Right cardiac atrium (tissue), 5 donors: ENCODE measurements around the gene PCBP3. TPM values are rescaled to one million over a fixed set of nuclear protein-coding genes. Genes with fewer than 3 reads are reported as not detected.
A peak's percentile ranks its signal among the peaks of the same experiment; 100 is the strongest.
"Not testable (repeated sequence)": the region's sequence is repeated elsewhere in the genome, so short reads cannot be mapped to it uniquely, and the experiment has no call there.

Experiments
- ATAC-seq, 2 donors: fragments of 200-7000 bp; cut with Tn5 transposase; one replicate each; pipeline versions ENCODE4 v1.8.0 to v1.9.1; 2020; ENCODE audit warnings: moderate library complexity in 2 of 2, mild to moderate bottlenecking in 1 of 2
- DNase-seq, 3 donors: peaks; one replicate each; pipeline ENCODE4 v3.0.0-alpha.2; 2020
- H3K27ac ChIP-seq: one replicate; pipeline ENCODE4 v1.5.1; 2013; ENCODE audit warnings: mild to moderate bottlenecking, low read length, control low read depth, moderate library complexity
- H3K27me3 ChIP-seq: one replicate; pipeline ENCODE4 v1.6.1; 2013; ENCODE audit not compliant: control insufficient read depth, insufficient read depth
- H3K4me1 ChIP-seq: one replicate; pipeline ENCODE4 v1.6.1; 2013; ENCODE audit warnings: low read length; ENCODE audit not compliant: control insufficient read depth, insufficient read depth
- H3K4me3 ChIP-seq: one replicate; pipeline ENCODE4 v1.5.1; 2013; ENCODE audit warnings: low read length, control low read depth
- H3K9me3 ChIP-seq: one replicate; pipeline ENCODE4 v1.6.1; 2013; ENCODE audit warnings: low read length; ENCODE audit not compliant: control insufficient read depth
- WGBS: extraction: QIAGEN DNeasy Blood & Tissue Kit; methylation state at CpG from one replicate; pipeline ENCODE4 v1.1.7; 2013; 5-methylcytosine and 5-hydroxymethylcytosine counted together
- intact Hi-C, 4 donors: fragments of 100-400 bp; cut with DNase I; formaldehyde crosslinking; loops; one replicate each; pipeline versions ENCODE4 v1.11.0 to v1.14.0; 2022 to 2023
- polyA plus RNA-seq: library from polyadenylated mRNA; stranded (reverse); fragments of 200-250 nt; gene quantifications from one replicate; pipeline ENCODE4 v1.2.3, GENCODE V29; 2013
- total RNA-seq, 4 donors: library from RNA; stranded (reverse); fragmentation: NEBNext Ultra II Directional; extraction: Animal tissue kit (Norgen Biotek cat#: 25700); gene quantifications; one replicate each; pipeline ENCODE4 v1.2.1, GENCODE V29; 2021
- donor health status: healthy with polysubstance abuse.
- donor health status: DM: no; HTN: yes; CAD: no.
- donor health status: DM: no; HTN: no; CAD: no.
- donor health status: DM: no; HTN: yes; CAD: no; lungs with severe emphysema.
- donor health status: DM: yes; HTN: yes; CAD: no.

Gene PCBP3
- total and polyA plus RNA-seq, 5 donors = 1.2 to 4.9 (median 3.4) TPM

DNA sequence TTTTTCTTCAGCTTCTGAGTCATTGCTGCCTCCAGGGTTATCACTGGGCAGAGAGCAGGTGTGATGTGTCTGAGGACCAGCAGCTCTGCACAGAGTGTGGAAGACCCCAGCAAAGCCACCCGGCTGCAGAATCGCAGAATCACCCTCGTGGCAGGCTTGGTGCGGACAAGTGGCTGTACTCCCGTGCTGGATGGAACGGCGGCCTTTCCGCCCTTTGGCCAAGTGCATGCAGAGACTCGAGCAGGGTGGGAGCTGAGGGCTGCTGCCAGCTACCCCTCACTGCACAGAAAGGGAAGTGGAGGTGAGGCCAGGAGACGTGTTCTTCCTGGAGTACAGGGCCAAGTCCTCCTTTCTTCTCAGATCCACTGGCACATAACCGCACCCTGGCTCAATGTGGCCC, 162.5 kb downstream of the PCBP3 start:
- H3K27me3 ChIP-seq = no peaks in the 10 kb centered on the region
- H3K4me3 ChIP-seq = no peak overlapping the region
- H3K4me1 ChIP-seq = no peaks in the 10 kb centered on the region
- no peaks in the 10 kb centered on the region for H3K9me3 ChIP-seq
- H3K27ac ChIP-seq = no peak overlapping the region
- DNase-seq (no peak), ATAC-seq (no peak)
- intact Hi-C loops = no loop called here
- WGBS = 71% methylated on average over 11 of the region's 11 CpGs

DNA sequence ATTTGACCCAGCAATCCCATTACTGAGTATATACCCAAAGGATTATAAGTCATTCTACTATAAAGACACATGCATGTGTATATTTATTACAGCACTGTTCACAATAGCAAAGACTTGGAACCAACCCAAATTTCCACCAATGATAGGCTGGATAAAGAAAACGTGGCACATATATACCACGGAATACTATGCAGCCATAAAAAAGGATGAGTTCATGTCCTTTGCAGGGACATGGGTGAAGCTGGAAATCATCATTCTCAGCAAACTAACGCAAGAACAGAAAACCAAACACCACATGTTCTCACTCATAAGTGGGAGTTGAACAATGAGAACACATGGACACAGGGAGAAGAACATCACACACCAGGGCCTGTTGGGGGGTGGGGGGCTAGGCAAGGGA, 165.1 kb downstream of the PCBP3 start:
- H3K27me3 ChIP-seq, ATAC-seq, DNase-seq, H3K4me3 ChIP-seq, intact Hi-C loops, H3K27ac ChIP-seq, H3K9me3 ChIP-seq, H3K4me1 ChIP-seq: not testable (repeated sequence)
- 88% methylated on average over 3 of the region's 3 CpGs for WGBS

DNA sequence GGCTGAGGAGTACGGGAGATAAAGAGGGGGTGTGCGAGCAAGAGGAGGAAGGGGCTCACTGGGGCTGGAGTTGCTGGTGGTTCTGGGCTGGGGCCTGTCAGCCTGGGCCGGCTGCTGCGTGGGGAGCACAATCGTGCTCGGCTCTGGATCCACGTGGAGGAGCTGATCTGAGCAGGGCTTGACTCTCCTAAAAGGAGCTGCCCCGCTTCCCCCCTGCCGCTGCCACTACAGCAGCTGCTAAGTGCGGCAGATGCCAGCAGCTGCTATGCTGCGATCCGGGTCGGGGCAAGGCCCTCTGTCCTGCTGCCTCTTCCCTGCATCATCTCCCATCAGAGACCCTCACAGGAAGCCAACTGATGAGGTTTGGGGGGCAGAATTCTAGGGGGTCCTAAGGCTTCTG, 165.9 kb downstream of the PCBP3 start:
- Histone ChIP-seq H3K9me3 (no peaks in the 10 kb centered on the region), H3K27me3 (no peaks in the 10 kb centered on the region), H3K4me3 (no peak overlapping the region), H3K4me1 (no peaks in the 10 kb centered on the region), H3K27ac (no peak overlapping the region)
- ATAC-seq (no peak), DNase-seq (no peak)
- intact Hi-C loops = no loop called here
- WGBS = 74% methylated on average over 13 of the region's 13 CpGs

DNA sequence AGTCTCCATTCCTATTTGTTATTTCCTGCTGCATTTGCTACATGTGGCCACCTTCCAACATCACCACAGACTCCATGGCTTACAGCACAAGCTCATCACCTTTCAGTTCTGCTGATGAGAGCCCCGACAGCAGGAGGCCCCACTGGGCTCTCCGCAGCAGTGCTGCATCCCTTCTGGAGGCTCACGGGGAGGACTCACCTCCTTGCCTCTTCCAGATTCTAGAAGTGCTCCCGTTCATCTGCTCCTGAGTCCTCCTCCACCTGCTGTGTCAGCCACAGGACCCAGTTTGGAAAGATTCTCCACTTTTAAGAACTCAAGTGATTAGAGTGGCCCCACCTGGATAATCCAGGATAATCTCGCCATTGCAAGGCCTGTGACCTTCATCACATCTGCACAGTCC, 167.6 kb downstream of the PCBP3 start:
- no peaks in the 10 kb centered on the region for H3K9me3 ChIP-seq
- 71% methylated on average over 5 of the region's 5 CpGs for WGBS

DNA sequence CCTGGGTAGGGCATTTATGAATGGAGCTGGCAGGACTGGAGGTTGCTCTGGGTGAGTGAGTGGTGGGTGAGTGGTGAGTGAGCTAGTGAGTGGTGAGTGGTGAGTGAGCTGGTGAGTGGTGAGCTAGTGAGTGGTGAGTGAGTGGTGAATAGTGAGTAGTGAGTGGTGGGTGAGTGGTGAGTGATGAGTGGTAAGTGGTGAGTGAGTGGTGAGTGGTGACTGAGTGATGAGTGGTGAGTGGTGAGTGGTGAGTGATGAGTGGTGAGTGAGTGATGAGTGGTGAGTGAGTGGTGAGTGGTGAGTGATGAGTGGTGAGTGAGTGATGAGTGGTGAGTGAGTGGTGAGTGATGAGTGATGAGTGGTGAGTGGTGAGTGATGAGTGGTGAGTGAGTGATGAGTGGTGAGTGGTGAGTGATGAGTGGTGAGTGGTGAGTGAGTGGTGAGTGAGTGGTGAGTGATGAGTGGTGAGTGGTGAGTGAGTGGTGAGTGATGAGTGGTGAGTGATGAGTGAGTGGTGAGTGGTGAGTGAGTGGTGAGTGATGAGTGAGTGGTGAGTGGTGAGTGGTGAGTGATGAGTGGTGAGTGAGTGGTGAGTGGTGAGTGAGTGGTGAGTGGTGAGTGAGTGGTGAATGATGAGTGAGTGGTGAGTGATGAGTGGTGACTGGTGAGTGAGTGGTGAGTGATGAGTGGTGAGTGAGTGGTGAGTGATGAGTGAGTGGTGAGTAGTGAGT, 170.8 kb downstream of the PCBP3 start:
- H3K27ac ChIP-seq, H3K4me3 ChIP-seq, ATAC-seq, H3K9me3 ChIP-seq, DNase-seq, H3K4me1 ChIP-seq, H3K27me3 ChIP-seq, intact Hi-C loops: not testable (repeated sequence)

More for the DNA sequence above, 167.6 kb downstream of the PCBP3 start:
- intact Hi-C loops = no loop called here
- no peak for DNase-seq
- Histone ChIP-seq H3K27ac (no peak overlapping the region), H3K27me3 (no peaks in the 10 kb centered on the region), H3K4me1 (no peaks in the 10 kb centered on the region), H3K4me3 (no peak overlapping the region)
- ATAC-seq = no peak

DNA sequence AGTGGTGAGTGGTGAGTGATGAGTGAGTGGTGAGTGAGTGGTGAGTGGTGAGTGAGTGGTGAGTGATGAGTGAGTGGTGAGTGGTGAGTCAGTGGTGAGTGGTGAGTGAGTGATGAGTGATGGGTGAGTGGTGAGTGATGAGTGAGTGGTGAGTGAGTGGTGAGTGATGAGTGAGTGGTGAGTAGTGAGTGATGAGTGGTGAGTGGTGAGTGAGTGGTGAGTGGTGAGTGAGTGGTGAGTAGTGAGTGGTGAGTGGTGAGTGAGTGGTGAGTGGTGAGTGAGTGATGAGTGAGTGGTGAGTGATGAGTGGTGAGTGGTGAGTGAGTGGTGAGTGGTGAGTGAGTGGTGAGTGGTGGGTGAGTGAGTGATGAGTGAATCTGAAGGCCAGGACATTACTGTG, 172.3 kb downstream of the PCBP3 start:
- H3K4me1 ChIP-seq, H3K27me3 ChIP-seq, ATAC-seq, intact Hi-C loops, H3K4me3 ChIP-seq, H3K9me3 ChIP-seq, DNase-seq, H3K27ac ChIP-seq: not testable (repeated sequence)

DNA sequence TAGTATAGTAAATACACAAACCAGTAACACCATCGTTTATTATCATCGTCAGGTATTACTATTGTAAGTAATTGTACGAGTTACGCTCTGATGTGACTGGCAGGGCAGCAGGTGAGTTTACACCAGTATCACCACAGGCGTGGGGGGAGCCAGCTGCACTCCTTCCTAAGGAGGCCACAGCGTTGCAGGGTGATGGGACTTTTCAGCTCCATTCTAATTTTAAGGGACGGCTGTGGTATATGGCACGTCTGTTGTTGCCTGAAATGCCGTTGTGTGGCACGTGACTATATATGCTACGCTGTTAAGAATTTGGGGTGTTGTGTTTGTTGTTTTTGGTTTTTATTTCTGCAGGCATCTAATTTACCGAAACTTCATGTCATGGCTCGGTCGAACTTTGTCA, 173.3 kb downstream of the PCBP3 start:
- no peaks in the 10 kb centered on the region for H3K9me3 ChIP-seq
- WGBS = 89% methylated on average over 14 of the region's 14 CpGs
- no peaks in the 10 kb centered on the region for H3K4me1 ChIP-seq
- H3K27me3 ChIP-seq = no peaks in the 10 kb centered on the region
- no peak for DNase-seq
- ATAC-seq = no peak
- H3K4me3 ChIP-seq = no peak overlapping the region
- intact Hi-C loops = no loop called here
- H3K27ac ChIP-seq = no peak overlapping the region

DNA sequence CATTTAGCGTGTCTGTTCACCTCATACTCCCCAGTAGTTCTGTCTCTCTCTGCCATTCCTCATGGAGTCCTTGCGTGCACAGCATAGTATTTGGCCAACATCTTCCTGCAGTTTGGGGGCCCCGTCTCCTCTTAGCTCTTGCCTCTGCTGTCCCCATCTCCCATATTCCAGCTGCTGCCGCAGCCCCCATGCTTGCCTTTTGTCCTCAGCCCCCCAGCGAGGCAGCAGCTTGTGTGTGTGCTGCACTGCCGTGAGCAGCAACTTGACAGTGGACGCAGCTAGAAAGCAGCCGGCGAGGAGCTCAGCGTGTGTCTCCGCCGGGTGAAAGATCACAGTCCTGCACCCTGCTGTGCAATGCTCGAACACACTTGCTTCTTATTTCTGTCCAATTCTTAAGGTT, 173.8 kb downstream of the PCBP3 start:
- ATAC-seq (no peak), DNase-seq (no peak)
- H3K4me3 ChIP-seq = no peak overlapping the region
- no peaks in the 10 kb centered on the region for H3K4me1 ChIP-seq
- H3K9me3 ChIP-seq = no peaks in the 10 kb centered on the region
- intact Hi-C loops = no loop called here
- no peak overlapping the region for H3K27ac ChIP-seq
- H3K27me3 ChIP-seq = no peaks in the 10 kb centered on the region
- WGBS = 66% methylated on average over 13 of the region's 13 CpGs

DNA sequence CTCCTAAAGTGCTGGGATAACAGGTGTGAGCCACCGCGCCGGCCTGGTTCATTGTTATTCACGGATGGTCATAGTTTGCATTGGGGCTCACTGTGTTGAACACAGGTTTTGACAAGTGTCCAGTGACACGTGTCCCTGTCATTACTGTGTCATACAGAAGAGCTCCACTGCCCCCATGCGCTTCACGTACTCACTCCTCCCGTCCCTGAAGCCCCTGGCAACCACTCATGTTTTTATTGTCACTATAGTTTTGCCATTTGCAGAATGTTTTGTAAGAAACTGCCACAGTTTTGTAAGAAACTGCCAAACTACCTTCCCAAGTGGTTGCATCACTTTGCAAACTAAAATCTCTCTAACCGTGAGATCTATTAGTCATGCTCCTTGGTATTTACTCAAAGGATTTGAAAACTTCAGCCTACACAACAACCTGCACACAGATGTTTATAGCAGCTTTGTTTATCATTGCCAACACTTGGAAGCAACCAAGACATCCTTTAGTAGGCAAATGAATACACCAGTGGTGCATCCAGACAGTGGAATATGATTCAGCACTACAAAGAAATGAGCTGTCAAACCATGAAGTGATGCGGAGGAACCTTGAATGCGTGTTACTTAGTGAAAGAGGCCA, 174.9 kb downstream of the PCBP3 start:
- no peaks in the 10 kb centered on the region for H3K4me1 ChIP-seq
- H3K27ac ChIP-seq = no peak overlapping the region
- intact Hi-C loops = no loop called here
- ATAC-seq (no peak), DNase-seq (no peak)
- H3K27me3 ChIP-seq = no peaks in the 10 kb centered on the region
- H3K9me3 ChIP-seq = no peaks in the 10 kb centered on the region
- WGBS = 75% methylated on average over 11 of the region's 11 CpGs
- H3K4me3 ChIP-seq = no peak overlapping the region

DNA sequence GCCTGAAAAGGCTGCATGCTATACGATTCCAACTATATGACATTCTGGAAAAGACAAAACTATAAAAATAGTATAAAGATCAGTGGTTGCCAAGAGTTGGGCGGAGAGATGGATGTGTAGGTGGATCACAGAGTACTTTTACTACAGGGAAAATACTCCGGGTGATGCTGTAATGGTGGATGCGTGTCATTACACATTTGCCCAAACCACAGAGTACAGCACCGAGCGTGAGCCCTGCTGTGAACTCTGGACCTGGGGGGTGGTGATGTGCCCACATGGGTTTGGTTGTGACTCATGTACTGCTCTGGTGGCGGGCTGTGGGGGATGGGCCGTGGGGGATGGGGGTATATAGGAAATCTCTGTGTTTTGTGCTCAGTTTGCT, 175.4 kb downstream of the PCBP3 start:
- Histone ChIP-seq H3K4me3 (no peak overlapping the region), H3K27me3 (no peaks in the 10 kb centered on the region), H3K27ac (no peak overlapping the region), H3K9me3 (no peaks in the 10 kb centered on the region), H3K4me1 (no peaks in the 10 kb centered on the region)
- no peak for ATAC-seq
- DNase-seq = no peak
- intact Hi-C loops = no loop called here
- 62% methylated on average over 8 of the region's 8 CpGs for WGBS

DNA sequence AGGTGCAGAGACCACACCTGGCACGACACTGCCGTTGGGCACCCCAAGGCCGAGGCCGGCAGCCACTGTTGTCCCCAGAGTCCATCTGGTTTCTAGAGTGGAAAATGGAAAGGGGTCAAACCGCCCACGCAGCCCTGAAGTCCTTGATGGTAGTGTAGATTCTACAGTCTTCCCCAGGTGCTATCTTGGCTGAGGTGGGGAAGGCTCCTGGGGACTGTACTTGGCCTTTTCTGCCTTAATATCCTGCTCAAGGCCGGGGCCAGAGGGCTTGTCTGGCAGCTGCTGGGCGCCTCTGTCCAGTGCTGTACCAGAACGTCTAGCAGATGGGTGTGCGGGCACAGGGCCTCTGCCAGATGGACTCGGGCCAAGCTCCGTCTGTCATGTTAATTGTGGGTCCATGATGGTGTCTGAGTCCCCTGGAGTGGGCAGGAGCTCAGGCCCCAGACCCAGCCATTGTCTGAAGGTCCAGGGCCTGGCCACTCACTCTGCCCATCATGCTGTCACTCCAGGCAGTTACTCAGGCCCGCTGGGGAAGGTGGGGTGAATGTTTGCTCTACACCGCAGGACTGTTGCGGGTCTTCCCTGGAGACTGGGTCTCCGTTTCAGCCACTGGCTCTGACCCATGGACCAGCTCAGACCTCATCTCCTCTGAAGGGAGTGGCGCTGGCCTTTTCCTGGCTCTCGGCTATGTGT, 176.1 kb downstream of the PCBP3 start:
- ATAC-seq (peak in 1 of 2 donors; percentile 13), DNase-seq (no peak)
- H3K4me3 ChIP-seq = no peak overlapping the region
- no peaks in the 10 kb centered on the region for H3K27me3 ChIP-seq
- no peak overlapping the region for H3K27ac ChIP-seq
- no peaks in the 10 kb centered on the region for H3K4me1 ChIP-seq
- 77% methylated on average over 18 of the region's 18 CpGs for WGBS
- no peaks in the 10 kb centered on the region for H3K9me3 ChIP-seq
- intact Hi-C loops = loop anchor here (2.0 to 10.0 kb wide), 5 partner anchors 262 to 345 kb away; no protein-coding TSS in a partner anchor
